GM21576 (cell line): ENCODE data around the gene DLK1.

Experiments used
- ATAC-seq: cut with Tn5 transposase; IDR thresholded peaks from one replicate; pipeline ENCODE4 v1.9.1; 2021; ENCODE audit warnings: mild to moderate bottlenecking, moderate library complexity; ENCODE audit not compliant: unreplicated experiment

DLK1 gene

GRCh38 chr14:100731846-100732765, 5.4 kb downstream of the DLK1 start:
- ATAC-seq: no peak

DNA sequence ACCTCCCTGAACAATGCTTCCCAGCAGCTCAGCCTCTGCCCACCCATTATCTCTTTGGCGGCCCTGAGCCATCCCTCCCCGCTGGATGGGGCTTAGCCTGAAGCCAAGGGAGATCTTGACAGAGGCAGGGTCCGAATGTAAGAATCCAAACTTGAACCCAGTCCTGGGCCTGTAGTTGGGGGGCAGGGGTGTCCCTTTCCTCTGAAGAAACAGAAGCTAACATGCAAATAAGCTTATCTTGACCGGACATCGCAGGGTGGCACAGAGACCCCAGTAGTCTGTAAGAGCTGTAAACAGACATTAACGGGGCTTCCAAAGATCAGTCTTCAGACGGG, 6.0 kb downstream of the DLK1 start:
- ATAC-seq: no peak

GRCh38 chr14:100733152-100733850, 6.6 kb downstream of the DLK1 start:
- no peak for ATAC-seq

GRCh38 chr14:100734031-100734990, 7.6 kb downstream of the DLK1 start:
- no peak for ATAC-seq

- no peak for ATAC-seq
Measured at GRCh38 chr14:100735271-100735670, 8.6 kb downstream of the DLK1 start.

GRCh38 chr14:100736269-100737180, 9.8 kb downstream of the DLK1 start:
- ATAC-seq: no peak

GRCh38 chr14:100737526-100737925, 10.8 kb downstream of the DLK1 start:
- no peak for ATAC-seq

DNA sequence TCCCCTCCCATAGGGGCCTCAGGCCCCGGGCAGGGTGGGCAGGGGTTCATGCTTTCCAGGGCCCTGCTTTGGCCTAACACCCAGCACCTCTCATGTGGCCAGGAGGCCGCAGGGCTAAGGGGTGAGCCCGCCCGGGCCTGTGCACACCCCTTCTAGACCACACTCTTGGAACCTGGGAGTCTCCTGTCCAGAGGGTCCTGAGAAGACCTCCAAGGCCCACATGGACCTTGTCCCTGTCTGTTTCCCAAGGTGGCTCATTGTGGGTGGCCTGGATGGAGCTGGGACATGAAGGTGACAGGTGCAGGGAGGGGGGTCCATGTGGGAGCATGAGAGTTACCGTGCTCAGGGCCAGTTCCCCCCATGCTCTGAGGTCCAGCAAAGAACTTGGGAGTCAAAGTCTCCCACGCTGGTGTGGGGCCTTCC, 11.6 kb downstream of the DLK1 start:
- ATAC-seq: no peak

GRCh38 chr14:100738704-100739131, 12.0 kb downstream of the DLK1 start:
- no peak for ATAC-seq

DNA sequence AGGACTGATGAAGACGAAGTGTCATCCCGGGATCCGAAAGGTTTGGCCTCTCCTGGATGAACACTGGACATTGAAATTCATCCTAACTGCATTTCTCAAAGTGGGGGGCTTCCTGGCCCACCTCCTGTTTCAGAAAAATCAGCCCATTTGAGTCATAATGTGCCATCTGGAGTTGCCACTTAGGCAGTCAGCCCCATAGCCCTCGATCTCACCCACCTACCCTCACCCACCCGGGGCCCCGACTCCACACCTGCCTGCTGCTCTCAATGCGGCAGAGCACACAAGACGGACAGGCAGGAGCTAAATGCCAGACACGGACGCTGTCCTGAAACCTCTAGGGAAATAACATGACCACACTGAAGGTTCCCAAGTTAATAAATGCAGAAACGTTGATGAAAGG, 12.6 kb downstream of the DLK1 start:
- no peak for ATAC-seq

DNA sequence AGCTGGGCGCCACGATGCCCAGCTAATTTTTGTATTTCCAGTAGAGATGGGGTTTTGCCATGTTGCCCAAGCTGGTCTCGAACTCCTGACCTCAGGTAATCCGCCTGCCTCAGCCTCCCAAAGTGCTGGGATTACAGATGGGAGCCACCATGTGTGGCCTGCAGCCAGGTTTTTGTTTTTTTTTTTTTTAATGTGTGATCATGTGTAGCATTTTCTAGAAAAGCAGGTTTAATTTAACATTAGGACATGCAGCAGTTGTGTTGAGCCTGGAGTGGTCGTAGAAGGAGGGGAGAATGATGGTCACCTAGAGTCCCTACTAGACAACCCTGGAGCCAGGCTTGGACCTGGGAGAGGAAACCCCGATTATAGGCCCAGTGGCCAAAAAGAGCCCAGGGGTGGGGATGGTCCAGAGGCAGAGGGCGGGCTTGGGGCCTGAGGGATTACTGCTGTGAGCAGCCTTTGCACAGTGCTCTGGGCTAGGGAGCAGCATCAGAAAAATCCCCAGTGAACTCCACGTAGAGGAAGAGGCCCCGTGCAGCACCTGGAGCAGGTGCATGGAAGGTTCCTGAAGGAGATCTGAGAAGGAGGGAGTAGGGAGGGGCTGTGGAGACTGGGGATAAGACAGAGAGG, 13.6 kb downstream of the DLK1 start:
- no peak for ATAC-seq

GRCh38 chr14:100740929-100741328, 14.2 kb downstream of the DLK1 start:
- ATAC-seq: no peak

- ATAC-seq: no peak
Measured at GRCh38 chr14:100741966-100742365, 15.3 kb downstream of the DLK1 start.

- ATAC-seq: no peak
Measured at GRCh38 chr14:100746326-100746725, 19.6 kb downstream of the DLK1 start.

- ATAC-seq: no peak
Measured at GRCh38 chr14:100747021-100747586, 20.4 kb downstream of the DLK1 start.

- ATAC-seq: no peak
Measured at GRCh38 chr14:100747736-100748135, 21.0 kb downstream of the DLK1 start.

- no peak for ATAC-seq
Measured at GRCh38 chr14:100748403-100748802, 21.7 kb downstream of the DLK1 start.

DNA sequence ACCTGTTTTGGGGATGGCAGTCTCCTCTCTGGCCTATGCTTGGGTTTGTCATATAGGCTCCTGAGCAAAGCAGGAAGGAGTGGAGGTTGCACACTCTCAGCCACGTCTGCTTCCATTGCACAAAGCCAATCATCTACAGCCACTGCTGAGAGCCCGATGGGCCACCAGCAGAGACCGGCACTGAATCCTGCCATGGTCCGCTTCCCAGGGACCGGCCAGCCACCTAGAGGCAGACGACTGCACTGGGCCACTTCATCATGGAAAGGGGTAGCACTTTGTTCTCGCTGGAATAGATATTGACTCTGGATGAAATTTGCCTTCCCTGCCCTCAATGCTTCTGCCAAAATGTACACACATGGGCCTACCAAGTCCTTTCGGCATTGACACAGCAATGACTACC, 22.3 kb downstream of the DLK1 start:
- no peak for ATAC-seq

GRCh38 chr14:100749967-100750597, 23.4 kb downstream of the DLK1 start:
- no peak for ATAC-seq
